Activated naive CD4-positive, alpha-beta T cell treated with anti-CD3 and anti-CD28 coated beads, Interleukin-2, amount 50 U/mL, for 24 hours (primary cell): ENCODE data around the gene WNT9A.
"Not testable (repeated sequence)": the region's sequence is repeated elsewhere in the genome, so short reads cannot be mapped to it uniquely, and the experiment has no call there.

Source experiments
- H3K27ac Mint-ChIP-seq: one replicate; pipeline ENCODE4 v1.8.0; 2021; ENCODE audit warnings: mild to moderate bottlenecking, mixed read lengths
- H3K27me3 Mint-ChIP-seq: one replicate; pipeline ENCODE4 v1.8.0; 2021; ENCODE audit warnings: mixed read lengths
- H3K36me3 Mint-ChIP-seq: one replicate; pipeline ENCODE4 v1.8.0; 2021; ENCODE audit warnings: mixed read lengths
- H3K4me1 Mint-ChIP-seq: one replicate; pipeline ENCODE4 v1.8.0; 2021; ENCODE audit warnings: mixed read lengths
- H3K4me3 Mint-ChIP-seq: one replicate; pipeline ENCODE4 v1.8.0; 2021; ENCODE audit warnings: mild to moderate bottlenecking, mixed read lengths
- H3K9me3 Mint-ChIP-seq: one replicate; pipeline ENCODE4 v1.8.0; 2021; ENCODE audit warnings: mixed read lengths

The WNT9A gene

GRCh38 chr1:227913764-227914721, 33.7 kb downstream of the WNT9A start:
- Mint-ChIP-seq H3K4me1 (no peaks in the 10 kb centered on the region), H3K27me3 (no peaks in the 10 kb centered on the region), H3K4me3 (no peak overlapping the region), H3K27ac (no peak overlapping the region), H3K36me3 (no peaks in the 10 kb centered on the region), H3K9me3 (no peaks in the 10 kb centered on the region)

DNA sequence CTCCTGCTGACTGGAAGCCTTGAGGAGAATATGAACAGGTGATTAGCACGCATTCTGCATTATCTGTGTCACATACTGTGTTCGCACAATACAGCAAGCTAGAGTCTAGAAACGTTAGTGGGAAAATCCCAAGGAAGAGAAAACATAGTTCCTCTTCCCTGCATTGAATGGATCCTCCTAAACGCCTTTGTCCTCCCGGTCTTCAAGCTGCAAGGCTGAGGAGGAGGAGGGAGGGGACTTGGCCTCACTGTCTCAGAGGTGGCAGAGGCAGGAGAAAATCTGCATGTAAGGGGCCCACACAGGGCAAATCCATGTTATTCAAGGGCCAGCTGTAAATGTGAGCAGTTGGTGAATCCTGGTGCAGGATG, 34.4 kb downstream of the WNT9A start:
- H3K27ac Mint-ChIP-seq: no peak overlapping the region
- H3K36me3 Mint-ChIP-seq: no peaks in the 10 kb centered on the region
- H3K27me3 Mint-ChIP-seq: no peaks in the 10 kb centered on the region
- no peaks in the 10 kb centered on the region for H3K9me3 Mint-ChIP-seq
- no peak overlapping the region for H3K4me3 Mint-ChIP-seq
- no peaks in the 10 kb centered on the region for H3K4me1 Mint-ChIP-seq

- no peaks in the 10 kb centered on the region for H3K9me3 Mint-ChIP-seq
- H3K27me3 Mint-ChIP-seq: no peaks in the 10 kb centered on the region
- no peaks in the 10 kb centered on the region for H3K4me1 Mint-ChIP-seq
- H3K4me3 Mint-ChIP-seq: no peak overlapping the region
- H3K27ac Mint-ChIP-seq: no peak overlapping the region
- no peaks in the 10 kb centered on the region for H3K36me3 Mint-ChIP-seq
Observed at GRCh38 chr1:227912866-227913265, 34.9 kb downstream of the WNT9A start.

GRCh38 chr1:227911376-227911775, 36.4 kb downstream of the WNT9A start:
- Mint-ChIP-seq H3K27ac (no peak overlapping the region), H3K9me3 (no peaks in the 10 kb centered on the region), H3K4me3 (no peak overlapping the region), H3K4me1 (no peaks in the 10 kb centered on the region), H3K27me3 (no peaks in the 10 kb centered on the region), H3K36me3 (no peaks in the 10 kb centered on the region)

DNA sequence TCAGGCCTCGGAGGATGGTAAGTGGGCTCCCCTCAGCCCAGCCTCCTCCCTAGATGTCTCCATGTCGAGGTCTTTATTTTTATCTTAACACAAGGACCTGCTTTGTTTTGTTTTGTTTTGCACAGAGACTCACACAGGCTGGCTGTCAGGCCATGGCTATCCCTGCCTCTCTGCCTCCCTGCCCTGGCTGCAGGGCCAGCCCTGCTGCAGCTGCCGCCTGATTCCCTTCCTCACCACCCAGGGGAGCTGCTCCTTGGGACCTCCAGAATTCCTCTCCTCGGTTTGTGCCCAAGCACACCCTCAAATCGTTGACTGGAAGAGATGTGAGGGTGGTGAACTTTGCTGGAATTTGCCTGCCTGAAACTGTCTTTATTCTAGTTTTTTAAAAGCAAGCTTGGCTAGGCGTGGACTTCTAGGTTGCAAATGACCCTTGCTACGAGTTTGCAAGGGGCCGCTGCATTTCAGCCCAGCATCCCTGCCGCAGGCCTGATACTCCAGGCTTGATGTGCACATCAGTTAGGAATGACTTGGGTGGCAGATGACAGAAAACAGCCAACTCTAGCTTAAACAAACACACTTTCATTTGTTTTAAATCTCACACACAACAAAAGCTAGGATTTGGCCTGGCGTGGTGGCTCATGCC, 37.1 kb downstream of the WNT9A start:
- H3K36me3 Mint-ChIP-seq: no peaks in the 10 kb centered on the region
- no peaks in the 10 kb centered on the region for H3K9me3 Mint-ChIP-seq
- no peak overlapping the region for H3K4me3 Mint-ChIP-seq
- H3K4me1 Mint-ChIP-seq: no peaks in the 10 kb centered on the region
- H3K27me3 Mint-ChIP-seq: no peaks in the 10 kb centered on the region
- no peak overlapping the region for H3K27ac Mint-ChIP-seq

- not testable (repeated sequence) for H3K27me3 Mint-ChIP-seq, H3K4me3 Mint-ChIP-seq, H3K27ac Mint-ChIP-seq, H3K4me1 Mint-ChIP-seq, H3K9me3 Mint-ChIP-seq, H3K36me3 Mint-ChIP-seq
Observed at GRCh38 chr1:227909923-227910328, 37.8 kb downstream of the WNT9A start.

DNA sequence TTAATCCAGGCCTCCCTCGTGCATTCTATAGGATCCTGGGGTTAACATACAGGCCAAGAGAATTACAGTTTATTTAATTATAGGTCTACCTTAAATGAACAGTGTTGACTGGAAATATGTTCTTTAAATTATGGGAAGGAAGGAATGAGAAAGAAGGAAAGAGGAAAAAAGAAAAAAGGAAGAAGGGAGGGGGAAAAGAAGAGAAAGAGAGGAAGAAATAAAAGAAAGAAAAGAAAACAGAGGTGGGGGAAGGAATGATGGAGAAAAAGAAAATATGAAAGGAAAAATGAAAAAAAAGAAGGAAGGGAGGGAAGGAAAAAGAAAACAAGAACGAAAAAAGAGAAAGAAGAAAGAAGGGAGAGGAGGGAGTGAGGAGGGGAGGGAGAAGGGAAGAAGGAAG, 38.5 kb downstream of the WNT9A start:
- H3K36me3 Mint-ChIP-seq: no peaks in the 10 kb centered on the region
- H3K4me3 Mint-ChIP-seq: no peak overlapping the region
- H3K27me3 Mint-ChIP-seq: no peaks in the 10 kb centered on the region
- no peaks in the 10 kb centered on the region for H3K4me1 Mint-ChIP-seq
- H3K27ac Mint-ChIP-seq: no peak overlapping the region
- no peaks in the 10 kb centered on the region for H3K9me3 Mint-ChIP-seq

- H3K36me3 Mint-ChIP-seq: no peaks in the 10 kb centered on the region
- H3K9me3 Mint-ChIP-seq: no peaks in the 10 kb centered on the region
- no peaks in the 10 kb centered on the region for H3K27me3 Mint-ChIP-seq
- H3K4me1 Mint-ChIP-seq: no peaks in the 10 kb centered on the region
- no peak overlapping the region for H3K4me3 Mint-ChIP-seq
- no peak overlapping the region for H3K27ac Mint-ChIP-seq
Observed at GRCh38 chr1:227908359-227908758, 39.4 kb downstream of the WNT9A start.

DNA sequence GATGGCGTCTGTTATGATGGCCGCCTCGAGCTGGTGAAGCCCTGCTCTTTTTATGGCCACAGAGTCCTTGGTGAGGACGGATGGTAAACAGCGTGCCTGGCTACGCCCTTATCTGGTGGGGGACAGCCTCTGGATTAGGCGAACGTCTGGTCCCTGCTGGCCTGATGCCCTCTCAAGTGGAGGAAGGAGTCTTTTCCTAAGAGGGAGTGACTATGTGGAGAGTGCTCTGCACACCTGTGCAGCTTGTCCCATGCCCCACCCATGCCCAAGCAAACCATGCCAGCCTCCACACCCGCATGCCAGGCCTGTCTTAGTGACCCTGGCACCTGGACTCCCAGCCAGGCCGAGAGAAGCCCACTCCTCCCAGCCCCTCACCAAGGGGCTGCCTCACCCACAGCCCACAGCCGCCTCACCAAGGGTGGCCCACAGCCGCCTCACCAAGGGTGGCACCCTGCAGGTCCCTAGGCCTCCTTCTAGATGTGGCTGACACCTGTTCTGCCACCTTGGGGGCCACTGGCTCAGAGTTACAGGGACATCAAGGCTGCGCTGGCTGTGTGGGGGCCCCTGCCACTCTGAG, 40.2 kb downstream of the WNT9A start:
- H3K9me3 Mint-ChIP-seq: no peaks in the 10 kb centered on the region
- H3K27ac Mint-ChIP-seq: no peak overlapping the region
- no peaks in the 10 kb centered on the region for H3K4me1 Mint-ChIP-seq
- no peaks in the 10 kb centered on the region for H3K27me3 Mint-ChIP-seq
- H3K36me3 Mint-ChIP-seq: no peaks in the 10 kb centered on the region
- no peak overlapping the region for H3K4me3 Mint-ChIP-seq

DNA sequence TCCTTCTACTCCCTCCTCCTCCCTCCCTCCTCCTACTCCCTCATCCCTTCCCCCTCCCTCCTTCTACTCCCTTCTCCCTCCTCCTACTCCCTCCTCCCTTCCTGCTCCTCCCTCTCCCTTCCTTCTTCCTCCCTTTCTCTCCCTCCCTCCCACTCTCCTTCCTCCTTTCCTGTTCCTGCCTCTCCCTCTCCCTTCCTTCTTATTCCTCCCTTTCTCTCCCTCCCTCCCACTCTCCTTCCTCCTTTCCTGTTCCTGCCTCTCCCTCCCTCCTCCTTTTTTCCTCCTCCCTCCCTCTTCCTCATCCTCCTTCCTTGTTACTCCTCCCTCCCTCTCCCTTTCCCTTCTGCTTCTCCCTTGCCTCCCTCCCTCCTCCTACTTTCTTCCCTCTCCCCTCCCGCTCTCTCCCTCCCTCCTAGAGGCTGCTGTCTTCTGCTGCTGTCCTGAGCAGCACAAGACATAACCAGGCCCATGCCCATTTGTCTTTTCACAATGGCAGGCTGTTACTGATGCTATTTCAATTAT, 41.1 kb downstream of the WNT9A start:
- H3K4me1 Mint-ChIP-seq: no peaks in the 10 kb centered on the region
- H3K36me3 Mint-ChIP-seq: no peaks in the 10 kb centered on the region
- H3K27me3 Mint-ChIP-seq: no peaks in the 10 kb centered on the region
- no peak overlapping the region for H3K4me3 Mint-ChIP-seq
- no peaks in the 10 kb centered on the region for H3K9me3 Mint-ChIP-seq
- H3K27ac Mint-ChIP-seq: no peak overlapping the region

GRCh38 chr1:227905573-227906487, 41.9 kb downstream of the WNT9A start:
- H3K4me1 Mint-ChIP-seq: no peaks in the 10 kb centered on the region
- no peak overlapping the region for H3K27ac Mint-ChIP-seq
- H3K4me3 Mint-ChIP-seq: no peak overlapping the region
- H3K27me3 Mint-ChIP-seq: no peaks in the 10 kb centered on the region
- no peaks in the 10 kb centered on the region for H3K36me3 Mint-ChIP-seq
- no peaks in the 10 kb centered on the region for H3K9me3 Mint-ChIP-seq

DNA sequence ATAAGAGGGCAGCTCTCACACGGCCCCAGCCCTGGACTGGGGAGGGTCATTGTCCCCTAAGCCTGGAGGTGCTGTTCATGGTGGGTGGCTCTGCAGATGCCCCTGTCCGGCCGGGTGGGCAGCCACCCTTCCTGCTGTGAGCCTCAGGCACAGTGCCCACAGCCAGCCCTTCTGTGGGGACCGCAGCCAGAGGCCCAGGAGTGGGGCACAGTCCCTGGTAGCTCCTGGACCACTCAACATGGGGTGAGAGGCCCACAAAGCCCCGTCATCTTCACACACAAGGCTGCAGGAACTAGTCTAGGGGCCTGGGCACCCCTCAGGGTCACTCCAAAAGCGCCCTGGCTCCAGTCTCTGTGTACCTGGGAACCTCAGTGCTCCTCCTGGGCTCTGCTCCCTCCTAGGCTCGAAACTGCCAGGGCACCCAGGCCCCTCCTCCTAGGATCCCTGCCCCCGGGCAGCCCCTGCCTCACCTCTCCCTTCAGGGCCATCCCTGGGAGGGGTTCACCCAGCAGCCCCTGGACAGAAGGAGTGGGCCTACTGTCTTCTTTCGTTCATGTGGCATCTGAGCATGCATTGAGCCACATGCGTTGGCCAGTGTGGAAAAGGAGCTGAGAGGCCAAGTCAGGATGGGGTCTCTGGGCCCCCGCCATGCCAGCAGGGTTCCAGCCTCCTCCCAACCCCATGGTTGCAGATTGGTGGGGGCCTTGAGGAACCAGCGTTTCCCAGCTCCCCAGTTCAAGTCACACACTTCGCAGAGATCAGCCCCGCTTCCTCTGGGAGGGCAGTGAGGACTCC, 43.0 kb downstream of the WNT9A start:
- H3K4me3 Mint-ChIP-seq: no peak overlapping the region
- no peaks in the 10 kb centered on the region for H3K9me3 Mint-ChIP-seq
- H3K27me3 Mint-ChIP-seq: no peaks in the 10 kb centered on the region
- no peaks in the 10 kb centered on the region for H3K4me1 Mint-ChIP-seq
- H3K36me3 Mint-ChIP-seq: no peaks in the 10 kb centered on the region
- H3K27ac Mint-ChIP-seq: no peak overlapping the region

DNA sequence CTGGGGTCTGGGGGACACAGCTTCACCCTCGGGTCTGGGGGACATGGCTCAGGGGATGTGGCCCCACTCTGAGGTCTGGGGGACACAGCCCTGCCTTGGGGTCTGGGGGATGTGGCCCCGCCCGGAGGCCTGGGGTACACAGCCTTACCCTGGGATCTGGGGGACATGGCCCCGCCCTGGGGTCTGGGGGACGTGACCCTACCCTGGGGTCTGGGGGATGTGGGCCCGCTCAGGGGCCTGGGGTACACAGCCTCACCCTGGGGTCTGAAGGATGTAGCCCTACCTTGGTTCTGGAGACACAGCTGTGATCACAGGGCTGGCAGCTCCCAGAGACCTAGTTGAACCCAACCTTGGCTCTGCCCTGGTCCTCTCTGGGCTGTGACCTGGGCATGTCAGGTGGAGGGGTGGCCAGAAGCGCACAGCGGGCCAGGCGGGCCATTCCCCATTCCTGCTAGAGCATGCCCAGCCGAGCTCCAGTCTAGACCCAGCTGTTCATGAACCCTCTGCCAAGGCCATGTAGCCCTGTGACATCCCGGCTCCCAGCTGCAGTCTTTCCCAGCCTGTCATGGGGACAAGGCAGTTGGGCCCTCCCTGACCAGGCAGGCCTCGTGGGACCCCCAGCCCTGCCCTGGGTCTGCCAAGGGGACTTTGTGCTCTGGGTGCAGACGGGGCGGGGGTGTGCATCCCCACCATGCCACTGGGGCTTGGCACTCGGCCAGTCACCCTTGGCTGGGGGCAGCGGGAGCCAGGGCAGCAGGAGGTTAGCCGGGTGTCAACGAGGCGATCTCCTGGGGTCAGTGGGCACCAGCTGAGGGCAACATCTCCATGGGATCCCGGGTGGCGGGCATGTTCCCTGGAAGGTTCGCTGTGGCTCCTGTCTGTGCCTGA, 43.9 kb downstream of the WNT9A start:
- Mint-ChIP-seq H3K27me3 (no peaks in the 10 kb centered on the region), H3K4me1 (no peaks in the 10 kb centered on the region), H3K4me3 (no peak overlapping the region), H3K9me3 (no peaks in the 10 kb centered on the region), H3K36me3 (no peaks in the 10 kb centered on the region), H3K27ac (no peak overlapping the region)

DNA sequence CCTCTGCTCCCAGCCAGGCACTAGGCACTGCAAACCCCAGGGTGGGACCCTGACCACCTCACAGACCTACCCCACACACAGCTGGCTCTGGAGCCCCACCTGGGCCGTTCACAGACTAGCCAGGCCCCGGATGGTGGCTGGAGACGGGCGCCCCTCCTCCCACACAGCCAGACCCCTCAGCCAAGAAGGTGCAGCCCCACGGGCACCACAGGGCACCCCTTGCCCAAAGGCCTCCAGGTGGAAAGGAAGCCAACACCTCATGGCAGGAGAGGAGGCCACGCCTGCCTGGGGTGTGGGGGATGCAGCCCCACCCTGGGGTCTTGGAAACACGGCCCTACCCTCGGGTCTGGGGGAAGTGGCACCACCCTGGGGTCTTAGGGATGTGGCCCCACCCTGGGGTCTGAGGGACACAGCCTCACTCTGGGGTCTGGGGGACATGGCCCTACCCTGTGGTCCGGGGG, 44.6 kb downstream of the WNT9A start:
- no peaks in the 10 kb centered on the region for H3K4me1 Mint-ChIP-seq
- no peaks in the 10 kb centered on the region for H3K9me3 Mint-ChIP-seq
- H3K27me3 Mint-ChIP-seq: no peaks in the 10 kb centered on the region
- no peaks in the 10 kb centered on the region for H3K36me3 Mint-ChIP-seq
- no peak overlapping the region for H3K4me3 Mint-ChIP-seq
- no peak overlapping the region for H3K27ac Mint-ChIP-seq
